HG02981 (cell line): ENCODE measurements around the gene FBXL2.

Experiments
- ATAC-seq: cut with Tn5 transposase; IDR thresholded peaks from one replicate; pipeline ENCODE4 v1.9.1; 2021; ENCODE audit warnings: mild to moderate bottlenecking, moderate library complexity; ENCODE audit not compliant: unreplicated experiment

The FBXL2 gene

GRCh38 chr3:33277193-33277882 is at the start of gene FBXL2:
Gene FBXL2, plus strand, starts transcription at chr3:33277442. Its CDS starts 71 bp downstream, at chr3:33277513.
- ATAC-seq, result peak; percentile 72

- no peak for ATAC-seq
Observed at GRCh38 chr3:33229066-33229465, 48.2 kb upstream of the FBXL2 start.

- ATAC-seq, result no peak
Observed at GRCh38 chr3:33229947-33230346, 47.3 kb upstream of the FBXL2 start.

GRCh38 chr3:33231756-33232465 is 45.3 kb upstream of the FBXL2 start:
- ATAC-seq, result no peak

- ATAC-seq, result no peak
Observed at GRCh38 chr3:33233884-33234283, 43.4 kb upstream of the FBXL2 start.

GRCh38 chr3:33236005-33236404 is 41.2 kb upstream of the FBXL2 start:
- no peak for ATAC-seq

GRCh38 chr3:33237439-33237838 is 39.8 kb upstream of the FBXL2 start:
- no peak for ATAC-seq

- ATAC-seq, result no peak
Observed at GRCh38 chr3:33238923-33239322, 38.3 kb upstream of the FBXL2 start.

GRCh38 chr3:33240261-33240660 is 37.0 kb upstream of the FBXL2 start:
- ATAC-seq, result no peak

- no peak for ATAC-seq
Observed at GRCh38 chr3:33246786-33247185, 30.5 kb upstream of the FBXL2 start.

GRCh38 chr3:33250712-33251111 is 26.5 kb upstream of the FBXL2 start:
- ATAC-seq, result no peak

GRCh38 chr3:33256249-33256648 is 21.0 kb upstream of the FBXL2 start:
- ATAC-seq, result no peak

GRCh38 chr3:33260104-33260503 is 17.1 kb upstream of the FBXL2 start:
- ATAC-seq, result no peak

- no peak for ATAC-seq
Observed at GRCh38 chr3:33269385-33269784, 7.9 kb upstream of the FBXL2 start.

- ATAC-seq, result no peak
Observed at GRCh38 chr3:33271324-33271723, 5.9 kb upstream of the FBXL2 start.

- no peak for ATAC-seq
Observed at GRCh38 chr3:33273628-33274027, 3.6 kb upstream of the FBXL2 start.

GRCh38 chr3:33278163-33278562 is 921 bp downstream of the FBXL2 start:
- ATAC-seq, result no peak

- ATAC-seq, result no peak
Observed at GRCh38 chr3:33287672-33288282, 10.5 kb downstream of the FBXL2 start.

- ATAC-seq, result no peak
Observed at GRCh38 chr3:33299395-33300081, 22.3 kb downstream of the FBXL2 start.

GRCh38 chr3:33312361-33312760 is 35.1 kb downstream of the FBXL2 start:
- ATAC-seq, result no peak

GRCh38 chr3:33313331-33313730 is 36.1 kb downstream of the FBXL2 start:
- no peak for ATAC-seq

GRCh38 chr3:33314993-33315392 is 37.8 kb downstream of the FBXL2 start:
- ATAC-seq, result no peak
